SK-N-MC (cell line): ENCODE data around the gene SUMF2.
"Not testable (repeated sequence)": the region's sequence is repeated elsewhere in the genome, so short reads cannot be mapped to it uniquely, and the experiment has no call there.

Experiments used
- DNase-seq: peaks from one replicate; pipeline ENCODE4 v3.0.0-alpha.2; 2011; ENCODE audit warnings: low read depth, low spot score
- H3K27ac ChIP-seq: fragments of 200-600 bp; sonication (generic); 2 replicates; pipeline ENCODE4 v1.5.1; 2016; ENCODE audit warnings: mixed run types
- H3K36me3 ChIP-seq: fragments of 200-600 bp; sonication (generic); 2 replicates; pipeline ENCODE4 v1.6.1; 2017; ENCODE audit warnings: antibody characterized with exemption, low read length, mixed read lengths; ENCODE audit not compliant: insufficient read depth
- H3K4me3 ChIP-seq: fragments of 200-600 bp; sonication (generic); 2 replicates; pipeline ENCODE4 v1.5.1; 2016
- H3K9ac ChIP-seq: fragments of 200-600 bp; sonication (generic); 2 replicates; pipeline ENCODE4 v1.8.0; 2017; ENCODE audit warnings: mixed run types, mixed read lengths; ENCODE audit not compliant: insufficient read length
- H3K9me3 ChIP-seq: fragments of 200-600 bp; sonication (generic); 2 replicates; pipeline ENCODE4 v1.6.1; 2017; ENCODE audit warnings: low read depth, mild to moderate bottlenecking, antibody characterized with exemption, low read length, moderate library complexity, mixed read lengths
- EZH2 ChIP-seq: fragments of 200-600 bp; sonication (generic); IDR thresholded peaks from one replicate; pipeline ENCODE4 v1.6.1; 2017; ENCODE audit warnings: antibody characterized with exemption
- FOXP2 ChIP-seq: optimal IDR thresholded peaks from 2 replicates; pipeline ENCODE3; 2011; ENCODE audit warnings: mild to moderate bottlenecking, moderate library complexity; ENCODE audit not compliant: insufficient read depth; ENCODE audit errors: extremely low read length, control extremely low read depth
- POLR2AphosphoS5 ChIP-seq: IDR thresholded peaks from 2 replicates; pipeline ENCODE4 v1.6.1; 2012; ENCODE audit warnings: mild to moderate bottlenecking, low read depth, low read length, borderline replicate concordance

The SUMF2 gene

DNA sequence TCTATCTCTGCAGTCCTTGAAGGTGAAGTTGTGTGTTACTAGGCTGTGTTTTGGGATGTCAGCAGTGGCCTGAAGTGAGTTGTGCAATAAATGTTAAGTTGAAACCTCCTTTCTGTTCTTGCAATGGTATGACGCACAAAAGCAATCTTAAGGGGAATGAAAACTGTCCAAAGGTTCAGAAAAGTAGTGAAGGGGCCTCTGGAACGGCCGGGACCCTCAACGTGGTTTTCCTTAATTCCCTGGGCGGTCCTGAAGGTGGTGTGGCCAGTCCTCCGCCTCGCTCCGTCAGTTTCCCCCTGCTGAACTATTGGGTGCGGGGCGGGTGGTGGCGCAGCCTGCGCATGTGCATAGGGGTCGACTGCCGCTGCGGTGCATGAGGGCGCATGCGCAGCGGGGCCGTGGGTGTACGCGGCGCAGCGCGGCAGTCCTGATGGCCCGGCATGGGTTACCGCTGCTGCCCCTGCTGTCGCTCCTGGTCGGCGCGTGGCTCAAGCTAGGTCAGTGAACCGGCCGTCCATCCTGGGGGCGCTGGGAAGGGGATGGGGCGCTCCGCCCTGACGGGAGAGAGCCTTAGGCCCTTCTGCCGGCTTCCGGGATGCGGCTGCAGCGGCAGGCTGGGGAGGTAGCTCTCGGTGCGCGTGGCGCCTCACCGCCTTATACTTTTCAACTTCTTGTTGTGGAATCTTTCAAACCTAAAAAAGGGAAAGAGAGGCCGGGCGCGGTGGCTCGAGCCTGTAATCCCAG, at the start of gene SUMF2:
TSS of gene SUMF2 (plus strand) at position 405 of the 744 bp plus-strand sequence. CDS start at position 431, 26 bp downstream.
- Histone ChIP-seq H3K9me3 (no peaks in the 10 kb centered on the region), H3K4me3 (peak within 1 kb of the TSS; percentile 98), H3K9ac (peak within 1 kb of the TSS; percentile 93), H3K27ac (peak within 1 kb of the TSS; percentile 88), H3K36me3 (peaks cover 57% of the 10 kb centered on the region)
- no peak for DNase-seq
- peak; percentile 99 for TF ChIP-seq POLR2AphosphoS5
- no peak for TF ChIP-seq FOXP2
- no peak for TF ChIP-seq EZH2

DNA sequence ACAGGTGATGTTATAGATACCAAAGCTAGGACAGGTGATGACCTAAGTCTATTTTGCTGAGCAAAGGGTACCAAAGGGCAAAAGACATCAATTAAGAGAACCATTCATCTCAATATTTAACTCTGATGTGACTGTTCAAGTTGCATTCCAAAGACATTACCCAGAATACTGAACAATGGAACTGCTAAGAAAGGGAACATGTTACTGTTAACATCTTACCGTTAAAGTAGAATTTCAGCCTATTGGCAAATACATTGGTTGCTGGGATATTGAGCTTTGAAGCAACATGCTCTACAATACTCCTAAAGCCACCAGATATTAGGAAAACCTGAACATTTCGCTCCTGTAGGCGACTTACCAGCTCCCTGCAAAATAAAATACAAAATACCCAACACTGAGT, 47.1 kb upstream of the SUMF2 start:
- H3K27ac ChIP-seq, H3K9me3 ChIP-seq, H3K4me3 ChIP-seq, DNase-seq, H3K9ac ChIP-seq: not testable (repeated sequence)
- H3K36me3 ChIP-seq = peaks cover 72% of the 10 kb centered on the region

DNA sequence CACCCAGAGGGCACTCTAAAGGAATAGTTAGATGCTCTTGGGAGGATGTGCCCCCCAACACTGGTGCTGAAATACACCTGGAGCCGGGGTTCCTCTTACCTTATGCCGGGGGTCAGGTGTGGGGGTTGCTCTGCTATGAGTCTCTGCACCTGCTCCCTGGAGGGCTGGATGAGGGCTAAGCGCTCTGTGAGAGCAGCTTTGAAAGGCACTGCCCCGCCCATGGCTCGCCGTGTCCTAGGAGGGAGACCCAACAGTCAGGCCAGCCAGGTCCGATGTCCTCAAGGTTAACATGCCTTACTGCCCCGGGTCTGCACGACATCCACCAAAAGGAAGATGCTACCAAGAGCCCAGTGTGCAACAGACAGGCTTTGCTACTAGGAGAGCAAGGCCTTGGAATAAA, 44.6 kb upstream of the SUMF2 start:
- no peak overlapping the region for H3K27ac ChIP-seq
- no peak overlapping the region for H3K9ac ChIP-seq
- TF ChIP-seq FOXP2 = no peak
- no peak for TF ChIP-seq EZH2
- TF ChIP-seq POLR2AphosphoS5 = no peak
- H3K36me3 ChIP-seq = peaks cover 57% of the 10 kb centered on the region
- no peak overlapping the region for H3K4me3 ChIP-seq
- no peak for DNase-seq
- no peaks in the 10 kb centered on the region for H3K9me3 ChIP-seq

DNA sequence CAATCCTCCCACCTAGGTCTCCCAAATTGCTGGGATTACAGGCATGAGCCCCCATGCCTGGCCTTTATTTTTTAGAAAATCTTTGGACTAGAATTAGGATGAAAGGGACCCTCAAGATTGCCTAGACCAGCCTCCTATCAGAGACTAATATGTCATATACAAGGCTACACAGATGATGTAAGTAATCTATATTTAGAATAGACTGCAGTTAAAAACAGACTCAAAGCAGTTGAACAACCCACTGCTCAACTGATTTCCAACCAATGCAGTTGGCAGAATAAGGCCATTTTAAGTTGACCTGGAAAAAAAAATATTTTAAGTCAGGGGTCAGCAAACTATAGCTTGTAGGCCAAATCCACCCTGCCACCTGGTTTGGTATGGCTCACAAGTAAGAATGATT, 40.6 kb upstream of the SUMF2 start:
- no peak for DNase-seq
- H3K4me3 ChIP-seq = no peak overlapping the region
- H3K27ac ChIP-seq = no peak overlapping the region
- TF ChIP-seq POLR2AphosphoS5 = no peak
- TF ChIP-seq FOXP2 = no peak
- no peak overlapping the region for H3K9ac ChIP-seq
- H3K36me3 ChIP-seq = peaks cover 70% of the 10 kb centered on the region
- no peaks in the 10 kb centered on the region for H3K9me3 ChIP-seq

DNA sequence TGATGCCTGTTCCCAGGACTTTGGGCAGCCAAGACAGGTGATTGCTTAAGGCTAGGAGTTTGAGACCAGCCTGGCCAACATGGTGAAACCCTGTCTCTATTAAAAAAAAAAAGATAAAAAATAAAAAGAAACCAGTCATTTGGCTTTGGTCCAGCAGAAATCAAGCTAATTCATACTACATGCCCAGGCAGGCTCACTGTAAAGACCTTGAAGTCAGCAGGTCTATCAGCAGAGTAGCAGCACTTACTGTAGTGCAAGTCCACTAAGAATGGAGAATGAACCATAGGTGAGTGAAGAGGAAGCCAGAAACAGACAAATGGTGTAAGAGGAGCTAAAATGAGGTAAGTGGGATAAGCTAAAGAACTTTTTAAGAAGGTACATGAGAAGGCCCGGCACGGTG, 37.5 kb upstream of the SUMF2 start:
- Histone ChIP-seq H3K4me3 (no peak overlapping the region), H3K9ac (no peak overlapping the region), H3K36me3 (peaks cover 71% of the 10 kb centered on the region), H3K9me3 (no peaks in the 10 kb centered on the region), H3K27ac (no peak overlapping the region)
- no peak for DNase-seq
- no peak for TF ChIP-seq EZH2
- no peak for TF ChIP-seq FOXP2
- TF ChIP-seq POLR2AphosphoS5 = no peak

DNA sequence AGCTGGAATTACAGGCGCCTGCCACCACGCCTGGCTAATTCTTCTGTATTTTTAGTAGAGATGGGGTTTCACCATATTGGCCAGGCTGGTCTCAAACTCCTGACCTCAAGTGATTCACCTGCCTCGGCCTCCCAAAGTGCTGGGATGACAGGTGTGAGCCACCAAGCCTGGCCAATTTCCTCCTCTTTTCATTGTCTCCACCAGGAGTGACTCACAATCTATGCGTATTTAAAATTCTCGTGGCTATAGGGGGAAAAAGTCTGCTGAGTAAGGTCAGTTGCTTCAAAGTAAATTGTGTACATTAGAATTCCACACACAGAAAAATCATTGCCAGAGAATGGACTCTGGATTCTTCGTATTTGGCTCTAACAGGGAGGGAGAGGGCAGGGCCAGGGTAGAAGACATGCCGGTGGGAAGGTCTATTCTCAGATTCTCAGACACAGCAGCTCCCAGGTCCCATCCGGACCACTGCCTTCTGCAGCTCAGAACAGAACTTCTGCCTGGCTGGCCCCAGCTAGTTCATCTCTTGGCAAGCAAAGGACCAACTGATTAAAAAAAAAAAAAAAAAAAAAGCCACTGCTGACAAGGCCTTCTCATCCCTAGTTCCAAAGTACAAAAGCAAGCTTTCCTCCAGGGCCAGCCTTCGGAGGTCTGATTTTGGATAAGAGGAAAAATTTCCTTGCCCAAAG, 35.0 kb upstream of the SUMF2 start:
- Histone ChIP-seq H3K27ac (no peak overlapping the region), H3K36me3 (peaks cover 69% of the 10 kb centered on the region), H3K9ac (no peak overlapping the region), H3K9me3 (no peaks in the 10 kb centered on the region), H3K4me3 (no peak overlapping the region)
- no peak for DNase-seq
- TF ChIP-seq FOXP2 (no peak), POLR2AphosphoS5 (no peak), EZH2 (no peak)

DNA sequence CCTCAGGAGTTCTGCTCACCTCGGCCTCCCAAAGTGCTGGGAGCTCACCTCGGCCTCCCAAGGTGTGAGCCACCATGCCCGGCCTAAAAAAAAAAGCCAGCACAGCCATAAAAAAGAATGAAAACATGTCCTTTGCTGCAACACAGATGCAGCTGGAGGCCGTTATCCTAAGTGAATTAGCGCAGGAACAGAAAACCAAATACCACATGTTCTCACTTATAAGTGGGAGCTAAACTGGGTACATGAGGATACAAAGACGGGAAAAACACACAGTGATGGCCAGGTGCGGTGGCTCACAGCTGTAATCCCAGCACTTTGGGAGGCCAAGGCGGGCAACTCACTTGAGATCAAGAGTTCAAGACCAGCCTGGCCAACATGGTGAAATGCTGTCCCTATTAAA, 33.7 kb upstream of the SUMF2 start:
- DNase-seq = no peak
- Histone ChIP-seq H3K9me3 (no peaks in the 10 kb centered on the region), H3K4me3 (no peak overlapping the region), H3K36me3 (peaks cover 65% of the 10 kb centered on the region), H3K27ac (no peak overlapping the region), H3K9ac (no peak overlapping the region)
- no peak for TF ChIP-seq POLR2AphosphoS5
- no peak for TF ChIP-seq EZH2
- TF ChIP-seq FOXP2 = no peak

DNA sequence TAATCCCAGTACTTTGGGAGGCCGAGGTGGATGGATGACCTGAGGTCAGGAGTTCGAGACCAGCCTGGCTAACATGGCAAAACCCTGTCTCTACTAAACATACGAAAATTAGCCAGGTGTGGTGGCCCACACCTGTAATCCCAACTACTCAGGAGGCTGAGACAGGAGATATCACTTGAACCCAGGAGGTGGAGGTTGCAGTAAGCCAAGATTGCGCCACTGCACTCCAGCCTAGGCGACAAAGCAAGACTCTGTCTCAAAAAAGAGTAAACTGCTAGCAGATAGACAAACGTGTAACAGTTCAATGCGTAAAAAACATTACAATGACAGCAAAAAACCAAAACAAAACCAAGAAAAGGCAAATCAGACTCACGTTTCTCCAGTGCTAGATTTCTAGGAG, 32.5 kb upstream of the SUMF2 start:
- Histone ChIP-seq H3K4me3 (peak overlapping the region; percentile 81; the same call in 1 of the 2 replicates), H3K36me3 (peaks cover 54% of the 10 kb centered on the region)
- not testable (repeated sequence) for DNase-seq, H3K9ac ChIP-seq, H3K9me3 ChIP-seq, H3K27ac ChIP-seq

DNA sequence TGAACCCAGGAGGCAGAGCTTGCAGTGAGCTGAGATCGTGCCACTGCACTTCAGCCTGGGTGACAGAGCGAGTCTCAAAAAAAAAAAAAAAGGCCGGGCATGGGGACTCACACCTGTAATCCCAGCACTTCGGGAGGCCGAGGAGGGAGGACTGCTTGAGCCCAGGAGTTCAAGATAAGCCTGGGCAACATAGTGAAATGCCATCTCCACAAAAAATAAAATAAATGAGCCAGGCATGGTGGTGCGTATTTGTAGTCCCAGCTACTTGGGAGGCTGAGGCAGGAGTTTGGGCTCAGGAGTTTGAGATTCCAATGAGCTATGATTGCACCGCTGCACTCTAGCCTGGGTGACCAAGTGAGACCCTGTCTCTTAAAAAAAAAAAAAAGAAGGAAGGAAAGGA, 31.5 kb upstream of the SUMF2 start:
- Histone ChIP-seq H3K9ac (peak overlapping the region; percentile 67), H3K36me3 (peaks cover 44% of the 10 kb centered on the region), H3K4me3 (peak overlapping the region; percentile 81)
- not testable (repeated sequence) for H3K9me3 ChIP-seq, DNase-seq, H3K27ac ChIP-seq
